Measurements from ENCODE around the gene HOMER1.

The HOMER1 gene

GRCh38 chr5:79490323-79490936 is 23.5 kb downstream of the HOMER1 start:
- no peak for DNase-seq

DNA sequence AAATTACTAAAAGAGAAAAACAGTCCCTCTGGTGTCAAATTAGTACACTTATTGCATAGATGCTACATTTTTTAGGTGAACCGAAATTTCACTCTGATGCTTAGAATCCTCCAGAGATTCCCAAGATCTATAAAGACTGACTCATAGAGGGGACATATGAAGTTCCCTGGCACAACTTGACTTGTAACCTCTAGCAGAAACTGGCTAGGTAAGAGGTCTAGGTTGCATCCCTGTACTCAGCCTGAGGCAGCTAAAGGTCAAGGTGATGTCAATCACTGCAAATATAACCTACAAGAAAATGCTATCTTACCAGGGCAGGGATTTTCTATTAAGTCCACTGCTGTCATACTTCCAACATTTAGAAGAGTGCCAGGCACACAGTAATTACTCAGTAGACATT is 24.2 kb downstream of the HOMER1 start:
- no peak for DNase-seq

DNA sequence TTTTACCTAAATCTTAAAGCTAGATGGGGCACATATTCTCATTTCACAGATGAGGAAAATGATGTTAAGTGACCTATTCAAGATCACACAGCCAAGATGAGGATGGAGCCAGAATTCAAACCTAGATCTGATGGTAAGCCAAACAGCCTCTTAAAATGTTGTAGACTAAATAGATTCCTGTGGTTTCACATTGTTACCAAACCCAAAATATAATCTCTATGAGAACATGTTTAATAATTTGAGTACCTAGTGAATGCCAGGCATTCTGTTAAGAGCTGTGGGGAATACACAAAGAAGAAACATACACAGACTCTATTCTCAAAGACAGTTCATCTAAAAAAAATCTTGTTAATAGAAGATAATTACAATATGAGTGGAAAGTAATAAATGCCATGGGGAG is 25.2 kb downstream of the HOMER1 start:
- no peak for DNase-seq

GRCh38 chr5:79488058-79488457 is 25.9 kb downstream of the HOMER1 start:
- DNase-seq: no peak

DNA sequence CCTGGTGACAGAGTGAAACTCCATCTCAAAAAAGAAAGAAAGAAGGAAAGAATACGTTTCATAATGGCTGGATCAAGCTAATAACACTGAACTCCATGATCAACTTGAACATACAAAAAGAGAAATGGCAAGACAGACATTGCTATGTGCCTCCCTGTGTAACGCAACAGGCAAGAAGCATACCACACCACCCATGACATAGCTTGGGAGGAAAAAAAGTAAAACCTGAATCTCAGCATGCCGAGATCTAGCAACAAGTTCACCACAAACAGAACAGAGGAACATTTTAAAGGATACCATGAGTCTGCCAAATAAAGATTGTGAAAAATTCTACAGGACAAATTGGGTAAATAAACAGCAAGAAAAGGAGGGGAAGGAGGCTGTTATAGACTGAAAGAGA is 26.7 kb downstream of the HOMER1 start:
- DNase-seq: no peak

- DNase-seq: no peak
Observed at GRCh38 chr5:79486116-79486515, 27.8 kb downstream of the HOMER1 start.

GRCh38 chr5:79484731-79485130 is 29.2 kb downstream of the HOMER1 start:
- DNase-seq: no peak

- no peak for DNase-seq
Observed at GRCh38 chr5:79481574-79481973, 32.4 kb downstream of the HOMER1 start.

- no peak for DNase-seq
Observed at GRCh38 chr5:79480991-79481390, 32.9 kb downstream of the HOMER1 start.

GRCh38 chr5:79475152-79475466 is 38.8 kb downstream of the HOMER1 start:
- no peak for DNase-seq

DNA sequence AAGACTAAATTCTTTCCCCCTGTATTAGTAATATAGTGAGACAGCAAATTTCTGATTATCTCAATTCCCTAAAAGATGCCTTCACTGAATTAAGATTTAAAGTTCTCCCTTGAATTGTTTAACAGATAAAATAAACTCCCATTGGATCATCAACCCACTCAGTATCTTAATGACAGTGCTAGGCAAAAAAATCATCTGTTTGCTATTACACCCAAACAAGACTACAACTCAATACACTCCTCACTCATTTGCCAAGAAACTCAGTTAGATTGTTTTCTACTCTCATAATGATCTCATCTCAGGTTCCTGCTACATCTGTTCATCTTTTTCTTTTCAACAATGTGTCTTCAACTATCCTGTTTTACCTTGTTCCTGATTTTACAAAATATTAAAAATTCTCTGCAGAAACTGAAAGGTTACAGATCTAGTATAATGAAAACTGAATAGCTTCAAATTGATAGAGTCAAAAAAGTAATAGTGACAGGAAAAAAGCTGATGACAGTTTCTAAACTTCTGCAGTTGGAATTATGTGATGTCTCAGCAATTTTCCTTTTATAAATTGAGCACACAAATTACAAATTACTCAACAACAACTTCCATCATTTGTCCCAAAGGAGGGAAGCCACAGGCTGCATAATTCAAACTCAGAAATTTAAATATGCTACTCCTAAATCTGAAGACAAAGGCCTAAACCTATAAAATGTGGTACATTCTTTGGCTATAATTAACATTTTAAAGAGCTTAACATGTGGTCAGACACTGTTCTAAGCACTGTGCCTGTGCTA is 39.4 kb downstream of the HOMER1 start:
- DNase-seq: no peak

DNA sequence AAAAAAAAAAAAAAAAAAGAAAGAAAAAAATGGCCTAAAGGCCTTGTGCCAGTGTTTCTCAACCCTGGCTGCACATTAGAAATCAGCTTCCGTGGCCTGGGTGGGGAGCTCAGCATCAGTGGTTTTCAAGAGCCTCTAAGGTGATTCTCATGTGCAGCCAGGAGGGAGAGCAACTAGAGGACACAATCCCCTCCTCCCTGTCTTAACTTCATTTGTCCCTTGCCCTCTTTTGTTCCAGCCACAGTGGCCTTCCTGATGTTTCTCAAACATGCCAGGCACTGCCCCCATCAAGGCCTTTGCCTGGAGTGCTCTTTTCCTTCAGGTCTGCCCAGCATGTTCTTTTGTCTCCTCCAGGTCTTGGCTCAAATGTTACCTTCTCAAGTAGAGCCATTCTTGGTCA is 42.4 kb downstream of the HOMER1 start:
- no peak for DNase-seq

- DNase-seq: no peak
Observed at GRCh38 chr5:79464695-79465332, 49.1 kb downstream of the HOMER1 start.

DNA sequence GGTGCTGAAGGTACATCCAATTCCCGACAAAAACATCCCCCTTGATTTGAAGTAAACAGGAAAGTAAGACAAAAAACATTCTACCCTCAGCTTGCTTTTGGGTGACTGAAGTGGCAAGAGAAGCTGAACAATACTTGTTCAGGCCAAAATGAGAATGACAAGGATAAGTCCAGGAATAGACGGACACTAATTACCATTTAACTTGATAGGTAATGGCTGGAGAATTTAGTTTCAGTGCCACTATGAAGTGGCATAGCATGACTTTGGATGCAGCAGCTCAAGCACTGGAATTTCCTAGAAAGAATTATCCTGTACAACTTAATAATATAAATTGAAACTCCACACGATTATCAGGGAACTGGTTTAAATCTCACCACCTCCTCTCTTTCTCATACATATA is 49.7 kb downstream of the HOMER1 start:
- DNase-seq: no peak

DNA sequence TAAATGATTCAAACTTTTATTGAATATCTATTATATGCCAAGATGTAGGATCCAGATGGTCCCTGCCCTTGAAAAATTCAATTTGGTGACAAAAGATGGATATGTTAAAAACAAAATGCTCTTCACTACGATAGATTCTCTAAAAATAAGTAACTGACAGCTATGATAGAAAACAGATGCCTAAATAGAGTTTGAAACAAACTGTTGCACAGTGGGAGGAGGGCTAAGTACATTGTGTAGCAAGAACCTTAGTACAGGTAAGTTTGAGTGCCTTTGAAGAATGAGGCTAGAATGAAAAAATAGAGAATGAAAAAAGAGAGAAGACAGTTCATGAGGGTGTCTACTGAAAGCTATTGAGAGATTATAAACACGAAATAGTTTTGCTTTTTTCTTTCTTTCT is 54.3 kb downstream of the HOMER1 start:
- DNase-seq: no peak

GRCh38 chr5:79456890-79457583 is 56.9 kb downstream of the HOMER1 start:
- peak in 1 of 56 donors; percentile 3 for DNase-seq

- no peak for DNase-seq
Observed at GRCh38 chr5:79456400-79456799, 57.5 kb downstream of the HOMER1 start.

- DNase-seq: no peak
Observed at GRCh38 chr5:79454043-79454442, 59.9 kb downstream of the HOMER1 start.

- no peak for DNase-seq
Observed at GRCh38 chr5:79448336-79448735, 65.6 kb downstream of the HOMER1 start.

DNA sequence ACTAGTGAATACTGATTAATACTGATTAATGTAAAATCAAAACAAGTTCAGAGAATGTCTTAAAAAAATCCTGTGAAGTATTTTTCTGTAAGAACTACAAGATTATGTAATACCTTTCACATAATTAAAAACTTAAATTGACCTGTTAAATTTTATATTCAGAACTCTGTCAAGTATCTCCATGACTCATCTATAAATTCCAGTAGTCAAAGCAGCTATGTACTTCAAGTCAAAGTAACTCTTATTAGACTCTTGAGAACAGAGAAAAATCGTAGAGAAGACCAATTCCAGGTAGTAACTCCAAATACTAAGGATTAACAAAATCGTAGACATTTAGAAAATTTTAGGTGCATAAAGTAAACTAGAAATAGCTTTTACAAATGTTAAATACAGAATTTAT is 77.1 kb downstream of the HOMER1 start:
- no peak for DNase-seq

GRCh38 chr5:79436224-79436623 is 77.7 kb downstream of the HOMER1 start:
- DNase-seq: no peak

- no peak for DNase-seq
Observed at GRCh38 chr5:79430196-79430595, 83.7 kb downstream of the HOMER1 start.

Data from amygdala (tissue), 56 donors.